ENCODE results near the gene GCGR. TPM values are rescaled to one million over a fixed set of nuclear protein-coding genes. Genes with fewer than 3 reads are reported as not detected.

Gene GCGR
- total and polyA plus RNA-seq, 2 of the 13 experiments (the other 11 are each of a cell fraction or from before 2014, with no cell fraction given): 0.04 to 0.13 TPM

GRCh38 chr17:81814748-81815645 is 11.0 kb downstream of the GCGR start (continued):
- TF ChIP-seq ZNF639 (CRISPR knock-in tag; conservative IDR thresholded peaks at IDR 0.05) (no peak), ZNF530 (CRISPR knock-in tag; IDR thresholded peaks at IDR 0.05; ENCODE audit: low read depth) (no peak), PAXIP1 (CRISPR knock-in tag; conservative IDR thresholded peaks at IDR 0.05) (peak; percentile 77), ZNF572 (CRISPR knock-in tag; IDR thresholded peaks at IDR 0.05) (no peak), ZNF234 (CRISPR knock-in tag; conservative IDR thresholded peaks at IDR 0.05) (no peak), SIN3A (IDR thresholded peaks at IDR 0.05; ENCODE audit: borderline replicate concordance, low read depth, low read length) (no peak), KDM1A (CRISPR knock-in tag; IDR thresholded peaks at IDR 0.05) (no peak), ZBTB21 (CRISPR knock-in tag; IDR thresholded peaks at IDR 0.05) (no peak), ZSCAN12 (CRISPR knock-in tag; IDR thresholded peaks at IDR 0.05) (no peak), ZNF790 (CRISPR knock-in tag; IDR thresholded peaks at IDR 0.05; ENCODE audit: borderline replicate concordance) (peak; percentile 69; the same call in 1 of the 2 replicates), BCL3 (CRISPR knock-in tag; IDR thresholded peaks at IDR 0.05) (0 out of 2 replicates have a peak, but pooled peaks have one; percentile 0), CERS6 (CRISPR knock-in tag; IDR thresholded peaks at IDR 0.05) (no peak), ARNT2 (CRISPR knock-in tag; IDR thresholded peaks at IDR 0.05; ENCODE audit: low read depth) (peak; percentile 87; the same call in 1 of the 2 replicates), MTF1 (CRISPR knock-in tag; IDR thresholded peaks at IDR 0.05) (no peak), ZBTB2 (CRISPR knock-in tag; IDR thresholded peaks at IDR 0.05; ENCODE audit: low read depth) (no peak)

Measured in HepG2 (cell line).